ENCODE results near the gene SERTAD3. TPM values are rescaled to one million over a fixed set of nuclear protein-coding genes. Genes with fewer than 3 reads are reported as not detected.

The SERTAD3 gene
- total and polyA plus RNA-seq, 10 of the 15 experiments (the other 5 are each of a cell fraction or from before 2014, with no cell fraction given), result 4.2 to 22.4 (median 13.7) TPM

DNA sequence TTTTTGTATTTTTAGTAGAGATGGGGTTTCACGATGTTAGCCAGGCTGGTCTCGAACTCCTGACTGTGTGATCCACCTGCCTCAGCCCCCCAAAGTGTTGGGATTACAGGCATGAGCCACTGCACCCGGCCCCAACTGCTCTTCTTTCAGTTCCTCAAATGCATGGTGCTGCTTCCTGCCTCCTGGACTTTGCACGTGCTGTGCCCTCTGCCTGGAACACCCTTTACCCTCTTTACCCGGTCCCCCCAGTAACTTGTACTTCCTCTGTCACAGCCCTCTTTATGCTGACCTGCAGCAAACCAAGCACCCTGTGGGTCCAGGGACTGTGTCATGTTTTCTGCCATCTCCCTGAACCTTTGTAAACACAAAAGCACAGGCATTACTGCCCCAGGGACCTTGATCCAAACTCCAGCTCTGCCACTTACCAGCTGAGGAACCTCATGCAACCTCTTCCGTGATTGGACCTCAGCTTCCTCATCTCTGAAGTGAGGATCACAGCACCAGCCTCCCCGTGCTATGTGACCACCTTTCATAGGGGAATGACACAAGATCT lies 17.6 kb upstream of the SERTAD3 start (continued):
- TF ChIP-seq IRF3 (IDR thresholded peaks at IDR 0.05), result no peak
- 0 out of 2 replicates have a peak, but pooled peaks have one; percentile 16 for TF ChIP-seq RAD51 (IDR thresholded peaks at IDR 0.05)
- no peak for TF ChIP-seq NRF1 (conservative IDR thresholded peaks at IDR 0.05; ENCODE audit: low read depth, low read length)
- TF ChIP-seq ZNF622 (IDR thresholded peaks at IDR 0.05), result no peak
- TF ChIP-seq CREM (IDR thresholded peaks at IDR 0.05; ENCODE audit: low read depth), result no peak
- TF ChIP-seq IKZF1 (conservative IDR thresholded peaks at IDR 0.05), result peak; percentile 93
- no peak for TF ChIP-seq E2F8 (IDR thresholded peaks at IDR 0.05; ENCODE audit: low read depth, partially characterized antibody)
- peak; percentile 30; the same call in 1 of the 2 replicates for TF ChIP-seq FOXK2 (IDR thresholded peaks at IDR 0.05)
- TF ChIP-seq, protein P1, sequence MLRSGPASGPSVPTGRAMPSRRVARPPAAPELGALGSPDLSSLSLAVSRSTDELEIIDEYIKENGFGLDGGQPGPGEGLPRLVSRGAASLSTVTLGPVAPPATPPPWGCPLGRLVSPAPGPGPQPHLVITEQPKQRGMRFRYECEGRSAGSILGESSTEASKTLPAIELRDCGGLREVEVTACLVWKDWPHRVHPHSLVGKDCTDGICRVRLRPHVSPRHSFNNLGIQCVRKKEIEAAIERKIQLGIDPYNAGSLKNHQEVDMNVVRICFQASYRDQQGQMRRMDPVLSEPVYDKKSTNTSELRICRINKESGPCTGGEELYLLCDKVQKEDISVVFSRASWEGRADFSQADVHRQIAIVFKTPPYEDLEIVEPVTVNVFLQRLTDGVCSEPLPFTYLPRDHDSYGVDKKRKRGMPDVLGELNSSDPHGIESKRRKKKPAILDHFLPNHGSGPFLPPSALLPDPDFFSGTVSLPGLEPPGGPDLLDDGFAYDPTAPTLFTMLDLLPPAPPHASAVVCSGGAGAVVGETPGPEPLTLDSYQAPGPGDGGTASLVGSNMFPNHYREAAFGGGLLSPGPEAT (IDR thresholded peaks at IDR 0.05; ENCODE audit: low read depth), result peak; percentile 65; the same call in 1 of the 2 replicates
- no peak; the same call in 1 of the 2 replicates for TF ChIP-seq CHD4 (IDR thresholded peaks at IDR 0.05)
- peak; percentile 70; the same call in 1 of the 2 replicates for TF ChIP-seq NBN (IDR thresholded peaks at IDR 0.05)
- TF ChIP-seq SMAD1 (IDR thresholded peaks at IDR 0.05; ENCODE audit: low read depth, partially characterized antibody), result no peak
- peak; percentile 94 to 98 for TF ChIP-seq BHLHE40 (IDR thresholded peaks at IDR 0.05; ENCODE audit: borderline replicate concordance in 1 of 2, low read depth in 2 of 2, low read length in 1 of 2)
- no peak for TF ChIP-seq SIX5 (IDR thresholded peaks at IDR 0.05; ENCODE audit: low read depth, low read length, severe bottlenecking)
- no peak for TF ChIP-seq NFYB (IDR thresholded peaks at IDR 0.05; ENCODE audit: insufficient read depth, low read depth, low read length)
- TF ChIP-seq SMC3 (IDR thresholded peaks at IDR 0.05; ENCODE audit: borderline replicate concordance, low read length), result no peak
- TF ChIP-seq HCFC1 (IDR thresholded peaks at IDR 0.05; ENCODE audit: low read length), result no peak
- 0 out of 2 replicates have a peak, but pooled peaks have one; percentile 17 for TF ChIP-seq BCL11A (IDR thresholded peaks at IDR 0.05; ENCODE audit: low read depth, low read length)
- no peak for TF ChIP-seq SMAD5 (IDR thresholded peaks at IDR 0.05; ENCODE audit: low read depth)
- no peak for TF ChIP-seq SRF (IDR thresholded peaks at IDR 0.05; ENCODE audit: low read depth in 2 of 2, low read length in 2 of 2)
- TF ChIP-seq ZNF217 (IDR thresholded peaks at IDR 0.05), result peak; percentile 92
- peak; percentile 13; the same call in 1 of the 2 replicates for TF ChIP-seq NKRF (conservative IDR thresholded peaks at IDR 0.05)

Data from GM12878 (cell line).